ENCODE measurements around the gene ZNF778. TPM values are rescaled to one million over a fixed set of nuclear protein-coding genes. Genes with fewer than 3 reads are reported as not detected.

The ZNF778 gene
- total RNA-seq, 3 donors from 2014 or later: 4.7 to 8.8 (median 7.2) TPM

DNA sequence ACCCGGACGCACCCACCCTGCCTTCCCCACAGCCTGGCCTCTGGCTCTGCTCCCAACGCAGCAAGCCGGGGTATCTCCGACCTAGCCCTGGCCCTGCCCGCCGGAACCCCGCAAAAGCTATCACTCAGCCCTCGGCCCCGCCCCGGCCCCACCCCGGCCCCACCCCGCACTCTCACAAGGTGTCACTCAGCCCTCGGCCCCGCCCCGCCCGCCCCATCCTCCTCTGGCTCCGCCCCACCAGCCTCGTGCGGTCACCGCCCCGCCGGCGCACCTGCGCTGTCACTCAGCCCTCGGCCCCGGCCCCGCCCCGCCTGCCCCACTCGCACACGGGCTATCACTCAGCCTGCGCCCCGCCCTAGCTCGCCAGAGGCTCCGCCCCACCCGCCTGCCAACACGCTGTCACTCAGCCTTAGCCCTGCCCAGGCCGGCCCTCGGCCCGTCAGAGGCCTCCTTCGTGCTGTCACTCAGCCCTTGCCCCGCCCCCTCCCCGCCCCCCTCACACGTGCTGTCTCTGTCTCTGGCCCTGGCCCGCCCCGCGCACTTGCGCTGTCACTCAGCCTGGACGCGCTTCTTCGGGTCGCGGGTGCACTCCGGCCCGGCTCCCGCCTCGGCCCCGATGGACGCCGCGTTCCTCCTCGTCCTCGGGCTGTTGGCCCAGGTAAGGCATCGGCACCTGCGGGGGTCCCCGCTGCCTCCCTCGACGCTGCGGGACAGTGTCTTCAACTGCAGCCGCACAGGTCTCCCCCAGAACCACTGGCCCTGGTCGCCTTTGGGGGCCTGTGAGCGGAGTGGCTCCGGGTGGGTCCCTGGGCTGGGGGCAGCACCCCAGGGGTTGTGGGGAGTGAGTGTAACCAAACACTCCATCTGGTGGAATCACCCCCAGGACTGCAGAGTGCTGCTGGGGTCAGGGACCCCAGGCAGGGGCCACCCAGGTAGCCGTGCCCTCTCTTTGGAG lies 46.0 kb upstream of the ZNF778 start, which contains the start of gene CDH15:
TSS of gene CDH15 (plus strand) at position 533 of the 955 bp plus-strand sequence. CDS start at position 617, 84 bp downstream.
- H3K9me3 ChIP-seq: no peaks in the 10 kb centered on the region
- H3K4me3 ChIP-seq: no peak within 1 kb of the TSS
- DNase-seq: peak; percentile 98 to 99 (median 98)
- H3K4me1 ChIP-seq (ENCODE audit: low read depth): peaks cover 12% of the 10 kb centered on the region
- no peaks in the 10 kb centered on the region for H3K36me3 ChIP-seq (ENCODE audit: low read depth)
- ATAC-seq: peak; percentile 92
- intact Hi-C loops (cut with DNase I, micrococcal nuclease): no loop called here
- TF ChIP-seq, protein P1, sequence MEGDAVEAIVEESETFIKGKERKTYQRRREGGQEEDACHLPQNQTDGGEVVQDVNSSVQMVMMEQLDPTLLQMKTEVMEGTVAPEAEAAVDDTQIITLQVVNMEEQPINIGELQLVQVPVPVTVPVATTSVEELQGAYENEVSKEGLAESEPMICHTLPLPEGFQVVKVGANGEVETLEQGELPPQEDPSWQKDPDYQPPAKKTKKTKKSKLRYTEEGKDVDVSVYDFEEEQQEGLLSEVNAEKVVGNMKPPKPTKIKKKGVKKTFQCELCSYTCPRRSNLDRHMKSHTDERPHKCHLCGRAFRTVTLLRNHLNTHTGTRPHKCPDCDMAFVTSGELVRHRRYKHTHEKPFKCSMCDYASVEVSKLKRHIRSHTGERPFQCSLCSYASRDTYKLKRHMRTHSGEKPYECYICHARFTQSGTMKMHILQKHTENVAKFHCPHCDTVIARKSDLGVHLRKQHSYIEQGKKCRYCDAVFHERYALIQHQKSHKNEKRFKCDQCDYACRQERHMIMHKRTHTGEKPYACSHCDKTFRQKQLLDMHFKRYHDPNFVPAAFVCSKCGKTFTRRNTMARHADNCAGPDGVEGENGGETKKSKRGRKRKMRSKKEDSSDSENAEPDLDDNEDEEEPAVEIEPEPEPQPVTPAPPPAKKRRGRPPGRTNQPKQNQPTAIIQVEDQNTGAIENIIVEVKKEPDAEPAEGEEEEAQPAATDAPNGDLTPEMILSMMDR (IDR thresholded peaks at IDR 0.05): no peak

DNA sequence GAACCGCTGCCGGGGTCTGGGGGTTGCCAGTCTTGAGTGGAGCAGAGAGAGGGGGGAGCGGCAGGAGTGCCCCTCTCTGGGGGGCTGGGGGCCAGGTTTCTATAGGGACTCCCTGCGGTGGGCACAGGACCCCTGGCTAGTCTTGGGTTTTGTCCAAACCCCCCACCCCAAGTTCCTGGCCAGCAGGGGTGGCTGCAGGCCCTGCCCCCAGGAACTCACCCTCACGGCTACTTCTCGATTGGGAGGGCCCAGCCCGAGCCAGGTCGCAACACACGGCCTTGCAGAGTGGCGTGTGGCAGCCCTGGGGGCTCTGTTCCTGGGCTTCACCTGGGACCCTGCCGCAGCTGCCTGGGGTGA lies 45.4 kb upstream of the ZNF778 start:
- H3K9me3 ChIP-seq: no peaks in the 10 kb centered on the region
- peaks cover 11% of the 10 kb centered on the region for H3K4me1 ChIP-seq (ENCODE audit: low read depth)
- no peak for ATAC-seq
- H3K4me3 ChIP-seq: no peak overlapping the region
- intact Hi-C loops (cut with DNase I, micrococcal nuclease): no loop called here
- no peaks in the 10 kb centered on the region for H3K36me3 ChIP-seq (ENCODE audit: low read depth)
- TF ChIP-seq, protein P1 (IDR thresholded peaks at IDR 0.05): no peak
- DNase-seq: no peak

DNA sequence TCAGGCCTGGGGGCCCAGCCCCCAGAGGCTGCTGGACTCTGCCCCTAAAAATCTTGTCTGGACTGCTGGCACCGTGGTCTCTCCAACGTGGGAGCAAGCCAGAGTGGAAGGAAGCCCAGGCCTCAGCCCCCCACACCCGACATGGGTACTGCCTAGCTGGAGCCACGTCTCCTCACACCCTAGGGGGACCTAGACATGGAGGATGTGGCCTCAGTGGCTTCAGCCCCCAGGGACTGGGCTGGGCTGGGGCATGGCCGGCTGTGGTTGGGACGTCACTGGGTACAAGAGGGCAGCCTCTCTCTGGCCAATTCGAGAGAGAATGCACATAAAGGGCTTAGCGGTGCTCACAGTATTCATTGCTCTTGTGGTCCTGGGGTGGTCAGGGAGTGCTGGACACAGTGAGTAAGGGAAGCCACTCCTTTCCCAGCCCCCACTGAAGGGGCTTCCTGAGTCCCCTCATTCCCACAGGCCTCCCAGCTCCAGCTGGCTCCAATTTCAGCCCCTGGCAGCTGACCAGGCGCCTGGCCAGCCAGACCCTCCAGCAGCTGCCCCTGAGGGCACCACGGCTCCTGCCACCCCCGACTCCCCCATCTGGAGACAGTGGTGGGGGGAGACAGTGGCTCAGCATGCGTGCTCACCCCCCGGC lies 44.9 kb upstream of the ZNF778 start:
- ATAC-seq (no peak), DNase-seq (no peak)
- Histone ChIP-seq H3K4me3 (no peak overlapping the region), H3K9me3 (no peaks in the 10 kb centered on the region), H3K4me1 (ENCODE audit: low read depth) (peaks cover 10% of the 10 kb centered on the region), H3K36me3 (ENCODE audit: low read depth) (no peaks in the 10 kb centered on the region)
- intact Hi-C loops (cut with DNase I, micrococcal nuclease): no loop called here
- TF ChIP-seq, protein P1 (IDR thresholded peaks at IDR 0.05): no peak

DNA sequence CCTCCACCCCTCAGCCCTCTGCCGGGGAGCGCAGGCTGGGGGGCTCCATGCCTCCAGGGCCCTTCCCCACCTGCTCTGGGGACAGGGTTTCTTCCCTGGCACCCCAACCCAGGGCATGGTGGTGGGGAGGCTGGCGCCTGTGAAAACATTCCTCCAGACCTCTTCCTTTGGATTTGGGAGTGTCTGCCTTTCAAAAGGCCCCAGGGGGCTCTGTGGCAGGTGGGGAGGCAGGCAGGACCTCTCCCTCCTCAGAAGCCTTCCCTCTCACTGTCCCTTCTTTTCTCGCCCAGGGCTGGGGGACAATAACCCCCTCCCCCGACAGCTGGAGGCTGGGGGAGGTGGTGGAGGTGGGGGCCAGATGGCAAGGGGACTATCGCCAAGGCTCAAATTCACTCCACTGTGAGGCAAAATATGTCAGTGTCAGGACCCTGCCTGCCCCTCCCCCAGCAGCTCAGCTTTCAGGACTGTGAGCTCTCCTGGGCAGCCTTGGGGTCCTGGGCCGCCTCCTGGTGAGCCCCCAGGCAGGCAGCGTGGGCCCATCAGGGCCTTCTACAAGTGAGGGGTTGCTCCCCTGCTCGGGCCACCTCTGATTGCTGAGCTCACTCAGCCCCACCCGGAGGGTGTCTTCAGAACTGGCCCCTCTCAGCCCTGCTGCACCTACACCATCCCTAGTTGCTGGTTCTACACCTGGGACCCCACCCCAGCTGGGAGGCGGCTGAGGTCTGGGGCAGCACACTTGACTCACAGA lies 44.2 kb upstream of the ZNF778 start:
- DNase-seq (no peak), ATAC-seq (no peak)
- intact Hi-C loops (cut with DNase I, micrococcal nuclease): no loop called here
- H3K4me1 ChIP-seq (ENCODE audit: low read depth): peaks cover 10% of the 10 kb centered on the region
- no peaks in the 10 kb centered on the region for H3K9me3 ChIP-seq
- H3K4me3 ChIP-seq: no peak overlapping the region
- H3K36me3 ChIP-seq (ENCODE audit: low read depth): no peaks in the 10 kb centered on the region
- TF ChIP-seq, protein P1 (IDR thresholded peaks at IDR 0.05): no peak

DNA sequence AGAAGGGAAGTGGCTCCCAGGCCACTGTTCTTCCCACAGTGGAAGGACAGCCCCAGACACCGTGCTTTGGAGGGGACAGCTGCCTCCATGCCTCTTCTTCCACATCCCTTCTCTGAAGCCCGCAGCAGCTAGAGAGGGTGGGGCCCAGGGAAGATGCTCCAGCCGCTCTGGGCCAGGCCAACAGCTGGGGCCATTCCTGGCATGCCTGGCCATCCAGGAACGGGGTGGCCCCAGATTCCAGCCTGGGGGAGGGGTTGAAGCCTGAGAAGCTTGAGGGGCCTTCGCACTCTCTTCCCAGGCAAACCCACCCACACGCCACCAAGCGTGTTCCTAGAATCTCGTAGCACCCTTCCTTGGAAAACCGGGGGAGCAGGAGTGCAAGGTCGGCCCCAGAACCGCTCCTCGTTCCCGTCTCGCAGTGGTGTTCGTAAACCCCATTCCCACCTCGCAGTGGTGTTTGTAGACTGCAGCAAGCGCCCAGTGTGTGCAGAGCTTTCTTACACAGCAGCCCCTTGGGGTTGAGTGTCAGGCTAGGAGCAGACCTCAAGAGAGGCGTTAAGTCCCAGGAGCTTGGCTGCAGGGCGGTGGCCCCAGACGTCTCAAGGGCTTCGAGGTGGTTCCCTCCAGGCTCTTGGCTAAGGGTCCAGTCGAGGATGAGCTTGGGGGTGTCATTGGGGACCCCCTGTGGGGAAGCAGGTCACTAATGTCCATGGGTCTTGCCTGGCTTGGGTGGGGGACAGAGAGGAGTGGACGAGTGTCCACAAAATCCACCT lies 43.3 kb upstream of the ZNF778 start:
- ATAC-seq (no peak), DNase-seq (no peak)
- no peaks in the 10 kb centered on the region for H3K9me3 ChIP-seq
- no peak overlapping the region for H3K4me3 ChIP-seq
- H3K36me3 ChIP-seq (ENCODE audit: low read depth): no peaks in the 10 kb centered on the region
- TF ChIP-seq, protein P1 (IDR thresholded peaks at IDR 0.05): no peak
- H3K4me1 ChIP-seq (ENCODE audit: low read depth): peaks cover 10% of the 10 kb centered on the region
- intact Hi-C loops (cut with DNase I, micrococcal nuclease): no loop called here
